G401 (cell line): ENCODE data around the gene SLC30A2. TPM values are rescaled to one million over a fixed set of nuclear protein-coding genes. Genes with fewer than 3 reads are reported as not detected.

Experiments used
- DNase-seq: peaks from one replicate; pipeline ENCODE4 v3.0.0-alpha.2; 2015; ENCODE audit warnings: low spot score
- in situ Hi-C: cut with HindIII; loops from 2 replicates; pipeline ENCODE4 v1.10.0; 2016; ENCODE audit warnings: low sequenced_read_pairs, mixed read lengths
- total RNA-seq: library from RNA; depleted of rRNA; stranded (reverse); fragments of >200 nt; shearing (Covaris generic); gene quantifications from 2 replicates; pipeline ENCODE4 v1.2.3, GENCODE V29; 2014

The SLC30A2 gene
- total RNA-seq, 1 experiment from 2014 or later = 0.88 TPM

- in situ Hi-C loops = no loop called here
- DNase-seq = no peak
These were observed 17.4 kb downstream of the SLC30A2 start for GRCh38 chr1:26028490-26028980.

DNA sequence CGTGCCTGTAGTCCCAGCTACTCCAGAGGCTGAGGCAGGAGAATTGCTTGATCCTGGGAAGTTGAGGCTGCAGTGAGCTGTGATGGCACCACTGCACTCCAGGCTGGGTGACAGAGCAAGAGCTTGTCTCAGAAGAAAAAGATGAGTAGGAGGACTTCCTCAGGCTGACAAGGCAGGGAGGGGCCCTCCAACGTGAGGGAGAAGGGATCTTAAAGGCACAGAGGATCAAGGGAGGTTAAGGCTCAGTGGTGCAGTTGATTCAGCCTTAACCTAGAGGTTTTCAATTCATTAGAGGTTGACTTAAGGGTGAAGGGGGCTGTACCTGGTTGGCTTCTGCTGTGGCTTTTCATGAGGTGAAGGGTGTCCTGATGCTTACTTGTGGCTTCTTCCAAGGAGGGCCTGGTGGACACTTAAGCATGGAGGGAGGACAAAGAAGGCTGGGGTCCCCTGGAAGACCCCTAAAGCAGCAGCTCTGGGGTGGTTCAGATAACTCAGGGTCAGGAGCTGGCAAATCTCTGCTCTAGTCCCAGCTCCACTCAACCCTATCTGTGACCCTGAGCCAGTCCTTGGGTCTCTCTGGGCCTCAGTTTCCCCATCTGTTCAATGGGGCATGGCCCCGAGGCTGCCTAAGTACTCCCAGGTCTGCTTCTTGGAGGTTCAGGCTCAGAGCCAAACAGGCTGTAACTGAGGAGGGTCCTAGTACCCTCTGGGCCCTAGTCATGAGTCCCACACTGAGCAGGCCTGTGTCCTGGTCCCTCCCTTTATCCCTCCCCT, 18.0 kb downstream of the SLC30A2 start:
- in situ Hi-C loops = no loop called here
- DNase-seq = no peak

DNA sequence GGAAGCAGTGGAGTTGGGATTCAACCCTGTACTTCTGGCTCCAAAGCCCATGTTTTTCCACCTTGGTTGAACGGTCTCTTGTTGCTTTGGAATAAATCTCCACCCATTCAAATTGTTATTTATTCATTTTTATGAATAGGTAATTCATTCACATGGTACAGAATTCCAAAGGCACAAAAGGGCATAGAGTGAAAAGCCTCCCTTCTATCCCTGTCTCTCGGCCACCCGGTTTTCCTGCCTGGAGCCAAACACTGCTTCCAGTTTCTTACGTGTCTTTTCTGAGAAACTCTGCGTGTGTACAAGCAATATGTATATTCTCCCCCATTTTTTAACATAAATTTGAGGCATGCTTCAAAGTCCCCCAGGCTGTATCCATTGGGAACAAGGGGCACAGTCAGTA, 20.4 kb downstream of the SLC30A2 start:
- in situ Hi-C loops = no loop called here
- no peak for DNase-seq

GRCh38 chr1:26025060-26025459, 20.9 kb downstream of the SLC30A2 start:
- in situ Hi-C loops = no loop called here

GRCh38 chr1:26023826-26024225, 22.1 kb downstream of the SLC30A2 start:
- in situ Hi-C loops = no loop called here
- DNase-seq = no peak

More at GRCh38 chr1:26025060-26025459, 20.9 kb downstream of the SLC30A2 start:
- DNase-seq = no peak

DNA sequence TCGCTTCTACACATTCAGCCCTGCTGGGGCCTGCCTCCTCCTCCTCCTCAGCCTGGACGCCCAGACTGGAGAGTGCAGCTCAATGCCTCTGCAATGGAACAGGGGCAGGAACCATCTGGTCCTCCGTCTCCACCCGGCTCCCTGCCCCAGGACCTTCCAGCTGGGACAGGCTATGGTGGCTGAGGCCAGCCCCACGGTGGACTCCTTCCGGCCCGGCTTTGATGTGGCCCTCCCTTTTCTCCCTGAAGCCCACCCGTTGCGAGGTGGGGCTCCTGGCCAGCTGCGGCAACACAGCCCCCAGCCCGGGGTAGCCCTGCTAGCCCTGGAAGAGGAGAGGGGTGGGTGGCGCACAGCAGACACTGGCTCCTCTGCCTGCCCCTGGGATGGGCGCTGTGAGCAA, 22.9 kb downstream of the SLC30A2 start:
- DNase-seq = no peak
- in situ Hi-C loops = no loop called here

DNA sequence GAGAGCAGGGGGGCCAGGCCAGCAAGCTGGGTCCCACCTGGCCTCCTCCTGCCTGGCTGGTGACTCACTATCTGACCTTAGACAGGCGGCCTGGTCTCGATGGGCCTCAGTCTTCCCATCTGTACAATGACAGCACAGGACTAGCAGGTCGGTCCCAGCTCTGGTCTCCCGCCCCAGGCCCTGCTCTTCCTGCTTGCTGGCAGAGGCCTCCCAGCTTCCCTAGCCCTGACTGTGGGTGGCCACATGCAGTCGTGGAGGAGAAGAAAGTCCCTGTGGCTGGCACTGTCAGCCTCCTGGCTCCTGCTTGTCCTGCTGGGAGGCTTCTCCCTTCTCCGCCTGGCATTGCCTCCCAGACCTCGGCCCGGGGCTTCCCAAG, 23.5 kb downstream of the SLC30A2 start:
- DNase-seq = no peak

GRCh38 chr1:26021647-26022403, 24.1 kb downstream of the SLC30A2 start, which contains the start of gene EXTL1:
TSS of gene EXTL1 (plus strand) at chr1:26021775. CDS start at chr1:26022647, 872 bp downstream.
- in situ Hi-C loops = no loop called here
- DNase-seq = peak; percentile 67

More for the DNA sequence above, 23.5 kb downstream of the SLC30A2 start:
- in situ Hi-C loops = no loop called here

DNA sequence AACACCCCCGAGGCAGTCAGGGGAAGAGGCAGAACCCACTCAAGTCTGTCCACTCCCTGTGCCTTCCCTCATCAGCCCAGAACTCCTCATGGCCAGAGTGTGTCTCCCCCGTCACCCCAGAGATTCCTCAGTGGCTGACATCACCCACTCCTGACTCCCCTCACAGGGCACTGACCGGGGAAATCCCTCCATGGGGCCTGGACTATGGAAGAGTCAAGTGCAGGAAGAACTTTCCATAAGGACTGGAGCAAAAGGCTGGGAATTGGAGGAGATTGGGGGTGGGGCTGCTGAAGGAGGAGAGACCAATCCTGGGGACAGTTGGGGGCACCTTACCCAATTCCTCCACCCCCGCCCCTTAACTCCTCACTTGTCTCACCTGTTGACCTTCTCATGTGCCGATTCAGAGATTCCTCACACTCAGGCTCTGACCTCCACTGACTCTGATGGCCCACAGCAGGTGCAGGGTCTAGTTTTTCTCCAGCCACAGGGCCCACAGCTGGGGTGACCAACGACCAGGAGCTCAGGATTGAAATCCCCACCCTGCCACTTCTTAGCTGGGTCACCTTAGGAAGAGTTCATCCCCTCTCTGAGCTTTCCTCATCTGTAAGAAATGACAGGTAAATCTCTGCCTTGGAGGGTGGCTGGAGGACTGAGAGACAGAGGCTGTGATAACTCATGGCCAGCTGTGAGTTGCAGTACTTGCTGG, 24.8 kb downstream of the SLC30A2 start:
- no peak for DNase-seq
- in situ Hi-C loops = no loop called here

DNA sequence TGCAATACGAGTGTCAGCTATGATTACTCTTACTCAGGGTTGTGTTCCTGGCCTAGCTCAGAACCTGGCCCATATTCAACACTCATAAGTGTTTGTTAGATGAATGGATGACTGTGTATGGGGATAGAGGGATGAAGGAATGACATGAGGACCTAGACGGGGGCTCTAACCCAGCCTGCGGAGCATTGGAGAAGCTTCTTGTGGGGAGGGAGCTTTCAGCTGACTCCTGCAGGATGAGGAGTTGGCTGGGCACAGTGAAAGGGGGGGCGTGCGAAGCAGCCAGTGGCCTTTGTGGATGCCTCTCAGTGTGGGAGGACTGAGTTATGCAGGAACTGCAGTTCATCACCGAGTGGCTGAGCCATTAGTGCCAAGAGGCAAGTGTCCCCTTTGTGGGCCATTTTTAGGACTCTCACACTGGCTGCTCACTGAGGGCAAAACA, 25.6 kb downstream of the SLC30A2 start:
- in situ Hi-C loops = no loop called here
- no peak for DNase-seq

DNA sequence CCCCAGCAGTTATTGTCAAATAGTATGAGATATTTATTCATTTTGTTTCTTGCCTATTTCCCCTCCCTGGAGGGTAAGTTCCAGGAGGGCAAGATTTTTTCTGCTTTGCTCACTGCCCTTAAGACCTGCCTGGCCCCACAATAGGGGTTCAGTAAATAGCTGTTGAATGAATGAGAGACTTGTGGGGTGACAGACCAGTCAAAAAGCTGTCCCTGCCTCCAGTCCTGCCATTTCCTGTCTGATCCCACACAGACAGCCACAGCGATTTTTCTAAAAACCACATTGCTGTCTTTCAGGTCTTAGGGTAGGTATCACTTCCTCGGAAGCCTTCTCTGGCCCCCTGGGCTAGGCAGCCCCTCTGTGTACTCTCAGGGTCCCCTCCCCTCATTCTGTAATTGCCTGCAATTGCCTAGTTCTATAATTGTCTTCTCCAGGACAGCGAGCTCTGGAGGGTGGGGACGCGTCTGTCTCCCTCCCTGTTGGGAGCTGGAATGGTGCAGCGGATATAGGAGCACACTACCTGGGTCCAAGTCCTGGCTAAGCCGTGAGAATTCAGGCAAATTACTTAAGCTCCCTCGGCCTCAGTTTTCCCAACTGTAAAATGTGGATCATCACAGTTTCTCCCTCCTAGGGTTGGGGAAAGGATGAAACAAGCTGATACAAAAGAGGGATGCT, 26.1 kb downstream of the SLC30A2 start:
- in situ Hi-C loops = no loop called here
- no peak for DNase-seq

GRCh38 chr1:26017606-26018005, 28.3 kb downstream of the SLC30A2 start:
- no peak for DNase-seq
- in situ Hi-C loops = no loop called here

GRCh38 chr1:26016953-26017545, 28.9 kb downstream of the SLC30A2 start:
- no peak for DNase-seq
- in situ Hi-C loops = no loop called here

DNA sequence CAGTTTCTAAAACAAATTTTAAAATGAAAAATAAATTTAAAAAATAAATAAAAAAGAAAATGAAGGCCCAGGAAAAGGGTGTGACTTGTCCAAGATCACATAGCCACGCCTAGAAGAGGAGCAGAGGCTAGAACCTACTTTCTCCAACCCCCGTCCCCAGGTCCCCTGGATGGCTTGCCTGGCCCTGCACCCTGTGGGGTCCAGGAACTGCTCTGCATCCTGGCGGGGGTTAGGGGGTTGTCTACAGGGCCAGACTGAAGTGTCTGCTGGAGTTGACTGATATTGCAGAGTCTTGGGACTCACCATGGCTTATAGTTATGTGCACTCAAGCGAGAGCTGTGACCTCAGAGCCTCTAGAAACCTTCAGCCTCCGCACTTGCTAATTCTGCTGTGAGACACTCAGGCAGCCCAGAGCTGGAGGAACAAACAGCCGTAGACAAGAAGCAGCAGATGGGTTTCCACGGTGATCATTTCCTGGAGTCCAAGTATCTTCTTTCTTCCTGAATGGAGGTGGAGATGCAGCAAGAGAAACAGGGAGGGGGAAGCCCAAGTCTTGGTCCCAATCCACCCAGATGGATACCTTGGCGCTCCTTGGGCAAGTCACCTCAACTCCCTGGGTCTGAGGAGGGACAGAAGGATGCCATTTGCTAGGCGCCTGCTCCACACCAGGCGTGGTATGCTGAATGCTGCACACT, 29.5 kb downstream of the SLC30A2 start:
- in situ Hi-C loops = no loop called here
- DNase-seq = peak; percentile 59

DNA sequence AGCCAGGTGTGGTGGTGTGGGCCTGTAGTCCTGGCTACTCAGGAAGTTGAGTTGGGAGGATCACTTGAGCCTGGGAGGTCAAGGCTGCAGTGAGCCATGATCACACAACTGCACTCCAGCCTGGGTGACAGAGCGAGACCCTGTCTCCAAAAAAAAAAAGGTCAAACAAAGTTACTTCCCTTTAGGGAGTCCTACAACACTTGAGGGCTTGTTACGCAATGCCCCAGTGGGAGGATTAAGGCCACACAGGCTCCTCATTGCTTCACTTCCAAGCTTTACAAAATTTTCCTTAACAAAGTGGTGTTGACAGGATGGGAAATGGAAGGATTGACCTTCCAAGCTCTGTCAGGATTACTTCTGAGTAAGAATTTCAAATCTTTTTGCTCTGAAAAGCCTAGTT, 30.6 kb downstream of the SLC30A2 start:
- DNase-seq = peak; percentile 73
- in situ Hi-C loops = no loop called here

GRCh38 chr1:26014179-26014578, 31.7 kb downstream of the SLC30A2 start:
- in situ Hi-C loops = no loop called here
- DNase-seq = no peak

GRCh38 chr1:26012864-26013263, 33.1 kb downstream of the SLC30A2 start:
- in situ Hi-C loops = no loop called here
- DNase-seq = no peak

DNA sequence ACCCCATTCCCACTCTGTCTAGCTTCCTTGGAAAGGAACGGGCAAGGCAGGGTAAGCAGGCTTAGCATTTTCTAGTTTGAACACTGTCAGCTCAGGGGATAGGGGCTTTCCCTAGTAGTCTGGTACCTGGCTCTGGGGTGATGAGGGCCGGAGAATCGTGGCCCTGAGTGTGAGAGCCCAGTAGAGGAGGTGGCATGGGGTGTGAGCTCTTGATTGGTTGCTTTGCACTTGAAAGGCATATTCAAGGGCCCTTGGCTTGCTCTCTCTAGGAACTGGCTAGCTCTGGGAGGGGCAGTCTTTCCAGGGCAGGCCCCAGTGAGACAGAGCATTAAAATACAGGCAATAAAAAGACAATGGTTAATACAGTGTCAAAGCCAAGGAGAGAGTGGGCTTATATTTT, 35.1 kb downstream of the SLC30A2 start:
- DNase-seq = no peak

More for the DNA sequence above, 35.1 kb downstream of the SLC30A2 start:
- in situ Hi-C loops = no loop called here
